NB4 (cell line): ENCODE measurements around the gene MRGPRG.
"Not testable (repeated sequence)": the region's sequence is repeated elsewhere in the genome, so short reads cannot be mapped to it uniquely, and the experiment has no call there.

ENCODE experiments used
- CTCF ChIP-seq: IDR thresholded peaks from one replicate; pipeline ENCODE4 v1.5.1; 2012; ENCODE audit warnings: low read depth, low read length
- POLR2A ChIP-seq: IDR thresholded peaks from 2 replicates; pipeline ENCODE4 v1.6.1; 2011; ENCODE audit warnings: mild to moderate bottlenecking; ENCODE audit not compliant: insufficient read length; ENCODE audit errors: extremely low read depth

GRCh38 chr11:3261831-3262230 is 43.2 kb upstream of the MRGPRG start:
- TF ChIP-seq POLR2A, CTCF: not testable (repeated sequence)
